B cell (primary cell): ENCODE measurements around the gene CAPZB. TPM values are rescaled to one million over a fixed set of nuclear protein-coding genes. Genes with fewer than 3 reads are reported as not detected.

Experiments
- ATAC-seq: fragments of 200-7000 bp; cut with Tn5 transposase; one replicate; pipeline ENCODE4 v1.10.0; 2021; ENCODE audit warnings: low read depth, mild to moderate bottlenecking, moderate number of reproducible peaks, moderate library complexity
- CTCF ChIA-PET: fragments of 350-600 bp; sonication (Branson Sonifier 250); formaldehyde crosslinking; loops from one replicate; lab custom pipeline; 2021; ENCODE audit warnings: antibody characterized with exemption, inconsistent platforms; lab: Charles Lee
- POLR2A ChIA-PET: fragments of 350-600 bp; sonication (Branson Sonifier 250); formaldehyde crosslinking; loops from one replicate; lab custom pipeline; 2021; ENCODE audit warnings: antibody characterized with exemption; lab: Charles Lee
- DNase-seq: peaks from one replicate; pipeline ENCODE4 v3.0.0; 2013
- H2AFZ ChIP-seq: 2 replicates; pipeline ENCODE4 v1.6.1; 2012; ENCODE audit warnings: mild to moderate bottlenecking, low read depth, low read length; ENCODE audit not compliant: insufficient read depth, poor library complexity, severe bottlenecking
- H3K27ac ChIP-seq, 2 donors: 1 replicate in 1 of 2; 2 replicates in 1 of 2; pipeline ENCODE4 v1.5.1; 2012 to 2013; ENCODE audit warnings: low read length in 2 of 2, mild to moderate bottlenecking in 2 of 2, moderate library complexity in 1 of 2
- H3K27me3 ChIP-seq, 4 experiments: fragments of 200-600 bp in 1 of 4; sonication (generic) in 1 of 4; replicated peaks in 1 of 4; 1 replicate in 2 of 4; 2 replicates in 2 of 4; pipeline versions ENCODE4 v1.6.1 to v1.7.0; 2013 to 2016; ENCODE audit warnings: low read length in 3 of 4, mild to moderate bottlenecking in 2 of 4, mixed read lengths in 1 of 4, moderate library complexity in 1 of 4; ENCODE audit not compliant: insufficient read depth in 4 of 4, control insufficient read depth in 3 of 4; ENCODE audit errors: control extremely low read depth in 1 of 4
- H3K36me3 ChIP-seq, 2 experiments: replicated peaks in 1 of 2; 1 replicate in 1 of 2; 2 replicates in 1 of 2; pipeline versions ENCODE4 v1.6.1 to v1.7.1; 2013; ENCODE audit warnings: low read length in 1 of 2; ENCODE audit not compliant: insufficient read depth in 2 of 2, control insufficient read depth in 1 of 2; ENCODE audit errors: control extremely low read depth in 1 of 2, extremely low read depth in 1 of 2
- H3K4me1 ChIP-seq, 2 donors: fragments of 200-600 bp in 1 of 2; sonication (generic) in 1 of 2; 1 replicate in 1 of 2; 2 replicates in 1 of 2; pipeline versions ENCODE4 v1.5.1 to v1.6.1; 2013 to 2017; ENCODE audit warnings: low read length in 2 of 2; ENCODE audit not compliant: control insufficient read depth in 2 of 2, insufficient read depth in 2 of 2
- H3K4me2 ChIP-seq: replicated peaks from 2 replicates; pipeline ENCODE3; 2012; ENCODE audit warnings: mild to moderate bottlenecking, low read depth, low read length; ENCODE audit not compliant: poor library complexity, severe bottlenecking
- H3K4me3 ChIP-seq, 5 experiments: fragments of 200-600 bp in 1 of 5; sonication (generic) in 1 of 5; 1 replicate in 3 of 5; 2 replicates in 2 of 5; pipeline versions ENCODE4 v1.5.1 to v1.7.0; 2011 to 2016; ENCODE audit warnings: low read length in 4 of 5, mild to moderate bottlenecking in 4 of 5, low read depth in 2 of 5, control low read depth in 1 of 5, moderate library complexity in 1 of 5; ENCODE audit not compliant: insufficient read depth in 1 of 5; ENCODE audit errors: control extremely low read depth in 1 of 5, extremely low read depth in 1 of 5
- H3K79me2 ChIP-seq: fragments of 200-600 bp; sonication (generic); one replicate; pipeline ENCODE4 v1.6.0; 2016; ENCODE audit warnings: low read length; ENCODE audit not compliant: control insufficient read depth, insufficient read depth
- H3K9ac ChIP-seq: fragments of 200-600 bp; sonication (generic); 2 replicates; pipeline ENCODE4 v1.6.1; 2017; ENCODE audit warnings: mild to moderate bottlenecking, low read length, moderate library complexity
- H3K9me3 ChIP-seq, 3 donors: one replicate each; pipeline versions ENCODE4 v1.6.1 to v1.7.1; 2013; ENCODE audit warnings: low read length in 2 of 3; ENCODE audit not compliant: control insufficient read depth in 2 of 3, insufficient read depth in 1 of 3; ENCODE audit errors: control extremely low read depth in 1 of 3
- H4K20me1 ChIP-seq: 2 replicates; pipeline ENCODE4 v1.6.0; 2012; ENCODE audit warnings: mild to moderate bottlenecking, low read length; ENCODE audit not compliant: insufficient read depth, control insufficient read depth, poor library complexity, severe bottlenecking
- H3K27ac Mint-ChIP-seq: one replicate; pipeline ENCODE4 v1.8.0; 2021; ENCODE audit warnings: mixed read lengths
- H3K27me3 Mint-ChIP-seq: one replicate; pipeline ENCODE4 v1.8.0; 2021; ENCODE audit warnings: mixed read lengths
- H3K4me1 Mint-ChIP-seq: one replicate; pipeline ENCODE4 v1.8.0; 2021; ENCODE audit warnings: mixed read lengths
- H3K4me3 Mint-ChIP-seq: one replicate; pipeline ENCODE4 v1.8.0; 2021; ENCODE audit warnings: mixed read lengths
- H3K9me3 Mint-ChIP-seq: one replicate; pipeline ENCODE4 v1.8.0; 2022; ENCODE audit warnings: mixed read lengths; ENCODE audit not compliant: insufficient read depth
- EZH2 ChIP-seq: IDR thresholded peaks from 2 replicates; pipeline ENCODE4 v1.6.1; 2012; ENCODE audit warnings: borderline replicate concordance, low read depth, mild to moderate bottlenecking, moderate library complexity, low read length; ENCODE audit not compliant: insufficient read depth, poor library complexity, severe bottlenecking
- WGBS: methylation state at CpG from one replicate; pipeline ENCODE4 v1.1.5; 2013; ENCODE audit warnings: missing lambda C conversion rate; ENCODE audit not compliant: insufficient coverage; 5-methylcytosine and 5-hydroxymethylcytosine counted together
- intact Hi-C: fragments of 100-400 bp; cut with micrococcal nuclease; formaldehyde crosslinking; loops from one replicate; pipeline ENCODE4 v1.10.0; 2022
- polyA plus RNA-seq: library from polyadenylated mRNA; depleted of rRNA; stranded (reverse); fragments of >200 nt; gene quantifications from 2 replicates; pipeline ENCODE4 v1.2.3, GENCODE V29; 2012
- total RNA-seq, 2 donors: library from RNA; stranded (reverse); fragments of 120-200 nt in 1 of 2; gene quantifications; 1 replicate in 1 of 2; 2 replicates in 1 of 2; pipeline versions ENCODE4 v1.2.3 to v1.2.4, GENCODE V29; 2013 to 2022
- TF ChIP-seq, protein P1 (sequence below): fragments of 200-600 bp; IDR thresholded peaks from one replicate; pipeline ENCODE4 v1.8.0; 2022; ENCODE audit warnings: antibody characterized with exemption, mild to moderate bottlenecking

The CAPZB gene
- total and polyA plus RNA-seq, 2 donors (not counting 1 experiment from before 2014, with no cell fraction given) = 126 to 193 TPM

GRCh38 chr1:19329188-19329587, 156.2 kb downstream of the CAPZB start:
- Mint-ChIP-seq H3K4me3 (no peak overlapping the region), H3K27me3 (no peaks in the 10 kb centered on the region), H3K4me1 (no peaks in the 10 kb centered on the region), H3K9me3 (no peaks in the 10 kb centered on the region), H3K27ac (no peak overlapping the region)
- Histone ChIP-seq H3K4me2 (no peak overlapping the region), H3K36me3 (peaks cover 0 to 41% of the 10 kb centered on the region in 2 experiments), H3K79me2 (peaks cover 18% of the 10 kb centered on the region), H3K27ac (no peak overlapping the region), H3K4me1 (no peaks in the 10 kb centered on the region), H3K9me3 (no peaks in the 10 kb centered on the region), H4K20me1 (no peaks in the 10 kb centered on the region), H3K9ac (no peak overlapping the region), H2AFZ (no peak overlapping the region), H3K27me3 (no peaks in the 10 kb centered on the region), H3K4me3 (no peak overlapping the region)
- intact Hi-C loops = no loop called here
- CTCF ChIA-PET = no interaction called here
- TF ChIP-seq, protein P1, sequence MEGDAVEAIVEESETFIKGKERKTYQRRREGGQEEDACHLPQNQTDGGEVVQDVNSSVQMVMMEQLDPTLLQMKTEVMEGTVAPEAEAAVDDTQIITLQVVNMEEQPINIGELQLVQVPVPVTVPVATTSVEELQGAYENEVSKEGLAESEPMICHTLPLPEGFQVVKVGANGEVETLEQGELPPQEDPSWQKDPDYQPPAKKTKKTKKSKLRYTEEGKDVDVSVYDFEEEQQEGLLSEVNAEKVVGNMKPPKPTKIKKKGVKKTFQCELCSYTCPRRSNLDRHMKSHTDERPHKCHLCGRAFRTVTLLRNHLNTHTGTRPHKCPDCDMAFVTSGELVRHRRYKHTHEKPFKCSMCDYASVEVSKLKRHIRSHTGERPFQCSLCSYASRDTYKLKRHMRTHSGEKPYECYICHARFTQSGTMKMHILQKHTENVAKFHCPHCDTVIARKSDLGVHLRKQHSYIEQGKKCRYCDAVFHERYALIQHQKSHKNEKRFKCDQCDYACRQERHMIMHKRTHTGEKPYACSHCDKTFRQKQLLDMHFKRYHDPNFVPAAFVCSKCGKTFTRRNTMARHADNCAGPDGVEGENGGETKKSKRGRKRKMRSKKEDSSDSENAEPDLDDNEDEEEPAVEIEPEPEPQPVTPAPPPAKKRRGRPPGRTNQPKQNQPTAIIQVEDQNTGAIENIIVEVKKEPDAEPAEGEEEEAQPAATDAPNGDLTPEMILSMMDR = no peak
- TF ChIP-seq EZH2 = no peak
- 91% methylated on average over 10 of the region's 13 CpGs for WGBS
- POLR2A ChIA-PET = no interaction called here
- ATAC-seq = no peak
- no peak for DNase-seq

- no peak overlapping the region for H3K27ac Mint-ChIP-seq
- POLR2A ChIA-PET = no interaction called here
Observed at GRCh38 chr1:19328486-19328885, 156.9 kb downstream of the CAPZB start.

More at GRCh38 chr1:19328486-19328885, 156.9 kb downstream of the CAPZB start:
- Histone ChIP-seq H3K4me1 (no peaks in the 10 kb centered on the region), H3K9me3 (no peaks in the 10 kb centered on the region), H4K20me1 (no peaks in the 10 kb centered on the region), H3K36me3 (peaks cover 0 to 41% of the 10 kb centered on the region in 2 experiments), H3K4me2 (no peak overlapping the region), H3K79me2 (peaks cover 18% of the 10 kb centered on the region), H2AFZ (no peak overlapping the region), H3K27me3 (no peaks in the 10 kb centered on the region), H3K9ac (no peak overlapping the region), H3K4me3 (no peak overlapping the region), H3K27ac (no peak overlapping the region)
- 98% methylated on average over 14 of the region's 18 CpGs for WGBS
- no peaks in the 10 kb centered on the region for H3K4me1 Mint-ChIP-seq
- no peaks in the 10 kb centered on the region for H3K9me3 Mint-ChIP-seq
- DNase-seq (no peak), ATAC-seq (no peak)
- TF ChIP-seq, protein P1 = no peak
- no peak for TF ChIP-seq EZH2
- intact Hi-C loops = no loop called here
- H3K27me3 Mint-ChIP-seq = no peaks in the 10 kb centered on the region
- no peak overlapping the region for H3K4me3 Mint-ChIP-seq
- CTCF ChIA-PET = no interaction called here
